OCI-LY7 (cell line): ENCODE results near the gene IQGAP2.

Experiments
- EZH2phosphoT487 ChIP-seq: fragments of 200-600 bp; sonication (generic); IDR thresholded peaks from 2 replicates; pipeline ENCODE4 v1.6.1; 2018; ENCODE audit warnings: low read depth, borderline replicate concordance, mild to moderate bottlenecking, mixed run types, antibody characterized with exemption, low read length, moderate library complexity, mixed read lengths
- TF ChIP-seq, protein P1 (sequence below): fragments of 200-600 bp; sonication (generic); conservative IDR thresholded peaks from 2 replicates; pipeline ENCODE4 v1.5.1; 2014; ENCODE audit warnings: mild to moderate bottlenecking, antibody characterized with exemption, low read length, moderate library complexity, mixed read lengths

DNA sequence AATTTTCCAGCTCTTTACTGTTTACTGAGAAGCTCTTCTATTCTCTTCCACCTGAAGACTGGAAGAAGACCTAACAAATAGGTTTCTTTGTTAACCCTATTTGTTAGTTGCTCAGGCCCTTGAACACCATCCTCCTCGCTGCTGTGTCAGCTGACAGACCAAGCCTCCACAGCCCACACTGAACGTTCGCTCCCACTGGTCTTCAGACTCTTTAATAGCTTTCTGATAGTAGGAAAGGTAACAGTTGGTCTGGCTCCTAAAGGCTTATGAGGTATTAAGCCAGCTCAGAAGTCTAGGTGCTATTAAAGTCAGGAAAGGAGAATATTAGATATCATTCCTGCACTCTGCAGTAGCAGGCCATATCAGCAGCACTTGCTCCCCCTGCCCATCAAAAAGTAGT lies 289.6 kb downstream of the IQGAP2 start:
- TF ChIP-seq, protein P1, sequence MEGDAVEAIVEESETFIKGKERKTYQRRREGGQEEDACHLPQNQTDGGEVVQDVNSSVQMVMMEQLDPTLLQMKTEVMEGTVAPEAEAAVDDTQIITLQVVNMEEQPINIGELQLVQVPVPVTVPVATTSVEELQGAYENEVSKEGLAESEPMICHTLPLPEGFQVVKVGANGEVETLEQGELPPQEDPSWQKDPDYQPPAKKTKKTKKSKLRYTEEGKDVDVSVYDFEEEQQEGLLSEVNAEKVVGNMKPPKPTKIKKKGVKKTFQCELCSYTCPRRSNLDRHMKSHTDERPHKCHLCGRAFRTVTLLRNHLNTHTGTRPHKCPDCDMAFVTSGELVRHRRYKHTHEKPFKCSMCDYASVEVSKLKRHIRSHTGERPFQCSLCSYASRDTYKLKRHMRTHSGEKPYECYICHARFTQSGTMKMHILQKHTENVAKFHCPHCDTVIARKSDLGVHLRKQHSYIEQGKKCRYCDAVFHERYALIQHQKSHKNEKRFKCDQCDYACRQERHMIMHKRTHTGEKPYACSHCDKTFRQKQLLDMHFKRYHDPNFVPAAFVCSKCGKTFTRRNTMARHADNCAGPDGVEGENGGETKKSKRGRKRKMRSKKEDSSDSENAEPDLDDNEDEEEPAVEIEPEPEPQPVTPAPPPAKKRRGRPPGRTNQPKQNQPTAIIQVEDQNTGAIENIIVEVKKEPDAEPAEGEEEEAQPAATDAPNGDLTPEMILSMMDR = no peak
- TF ChIP-seq EZH2phosphoT487 = no peak
